ENCODE results near the gene YIPF7.

Gene YIPF7

GRCh38 chr4:44674471-44674870, 23.0 kb upstream of the YIPF7 start:
- TF ChIP-seq ZBTB7A (IDR thresholded peaks at IDR 0.05; ENCODE audit: low read depth) (no peak), RAD21 (IDR thresholded peaks at IDR 0.05; ENCODE audit: low read depth) (no peak), NFIC (IDR thresholded peaks at IDR 0.05) (no peak), EGR1 (IDR thresholded peaks at IDR 0.05) (no peak), TAF1 (IDR thresholded peaks at IDR 0.05; ENCODE audit: low read depth) (no peak), YY1 (IDR thresholded peaks at IDR 0.05; ENCODE audit: low read depth) (no peak), TEAD4 (IDR thresholded peaks at IDR 0.05) (no peak), TCF12 (IDR thresholded peaks at IDR 0.05; ENCODE audit: low read depth) (no peak), FOXM1 (IDR thresholded peaks at IDR 0.05; ENCODE audit: borderline replicate concordance, low read depth) (no peak), CREB1 (IDR thresholded peaks at IDR 0.05; ENCODE audit: low read depth) (no peak), REST (IDR thresholded peaks at IDR 0.05; ENCODE audit: low read depth) (no peak), CEBPB (IDR thresholded peaks at IDR 0.05) (no peak), EP300 (IDR thresholded peaks at IDR 0.05; ENCODE audit: borderline replicate concordance) (no peak)
- TF ChIP-seq, protein P1, sequence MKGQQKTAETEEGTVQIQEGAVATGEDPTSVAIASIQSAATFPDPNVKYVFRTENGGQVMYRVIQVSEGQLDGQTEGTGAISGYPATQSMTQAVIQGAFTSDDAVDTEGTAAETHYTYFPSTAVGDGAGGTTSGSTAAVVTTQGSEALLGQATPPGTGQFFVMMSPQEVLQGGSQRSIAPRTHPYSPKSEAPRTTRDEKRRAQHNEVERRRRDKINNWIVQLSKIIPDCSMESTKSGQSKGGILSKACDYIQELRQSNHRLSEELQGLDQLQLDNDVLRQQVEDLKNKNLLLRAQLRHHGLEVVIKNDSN (IDR thresholded peaks at IDR 0.05), result no peak
- TF ChIP-seq, protein P2, sequence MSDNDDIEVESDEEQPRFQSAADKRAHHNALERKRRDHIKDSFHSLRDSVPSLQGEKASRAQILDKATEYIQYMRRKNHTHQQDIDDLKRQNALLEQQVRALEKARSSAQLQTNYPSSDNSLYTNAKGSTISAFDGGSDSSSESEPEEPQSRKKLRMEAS (IDR thresholded peaks at IDR 0.05), result no peak

DNA sequence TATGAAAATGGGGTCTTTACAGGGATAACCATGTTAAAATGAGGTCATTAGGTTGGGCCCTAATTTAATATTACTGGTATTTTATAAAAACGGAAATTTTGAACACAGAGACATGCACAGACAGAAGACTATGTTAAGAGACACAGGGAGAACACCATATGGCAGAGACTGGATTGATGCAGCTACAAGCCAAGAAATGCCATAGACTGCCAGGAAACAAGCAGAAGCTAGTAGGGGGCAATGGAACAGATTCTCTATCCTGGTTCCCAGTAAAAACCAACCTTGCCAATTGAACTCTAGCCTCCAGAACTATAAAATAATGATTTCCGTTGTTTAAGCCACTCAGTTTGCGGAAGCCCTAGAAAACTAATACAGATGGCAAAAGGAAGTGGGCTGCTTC, 20.2 kb upstream of the YIPF7 start:
- TF ChIP-seq EGR1 (IDR thresholded peaks at IDR 0.05), result no peak
- TF ChIP-seq, protein P2 (IDR thresholded peaks at IDR 0.05), result no peak

- no peak for TF ChIP-seq TEAD4 (IDR thresholded peaks at IDR 0.05)
- TF ChIP-seq YY1 (IDR thresholded peaks at IDR 0.05; ENCODE audit: low read depth), result no peak
- TF ChIP-seq TCF12 (IDR thresholded peaks at IDR 0.05; ENCODE audit: low read depth), result no peak
- TF ChIP-seq, protein P2 (IDR thresholded peaks at IDR 0.05), result no peak
- TF ChIP-seq ZBTB7A (IDR thresholded peaks at IDR 0.05; ENCODE audit: low read depth), result no peak
- no peak for TF ChIP-seq CREB1 (IDR thresholded peaks at IDR 0.05; ENCODE audit: low read depth)
- TF ChIP-seq RAD21 (IDR thresholded peaks at IDR 0.05; ENCODE audit: low read depth), result no peak
- TF ChIP-seq REST (IDR thresholded peaks at IDR 0.05; ENCODE audit: low read depth), result no peak
- TF ChIP-seq, protein P1 (IDR thresholded peaks at IDR 0.05), result no peak
- no peak for TF ChIP-seq FOXM1 (IDR thresholded peaks at IDR 0.05; ENCODE audit: borderline replicate concordance, low read depth)
- TF ChIP-seq EP300 (IDR thresholded peaks at IDR 0.05; ENCODE audit: borderline replicate concordance), result no peak
- TF ChIP-seq TAF1 (IDR thresholded peaks at IDR 0.05; ENCODE audit: low read depth), result no peak
- no peak for TF ChIP-seq EGR1 (IDR thresholded peaks at IDR 0.05)
- TF ChIP-seq CEBPB (IDR thresholded peaks at IDR 0.05), result no peak
- TF ChIP-seq NFIC (IDR thresholded peaks at IDR 0.05), result no peak
Observed at GRCh38 chr4:44670506-44671199, 19.2 kb upstream of the YIPF7 start.

DNA sequence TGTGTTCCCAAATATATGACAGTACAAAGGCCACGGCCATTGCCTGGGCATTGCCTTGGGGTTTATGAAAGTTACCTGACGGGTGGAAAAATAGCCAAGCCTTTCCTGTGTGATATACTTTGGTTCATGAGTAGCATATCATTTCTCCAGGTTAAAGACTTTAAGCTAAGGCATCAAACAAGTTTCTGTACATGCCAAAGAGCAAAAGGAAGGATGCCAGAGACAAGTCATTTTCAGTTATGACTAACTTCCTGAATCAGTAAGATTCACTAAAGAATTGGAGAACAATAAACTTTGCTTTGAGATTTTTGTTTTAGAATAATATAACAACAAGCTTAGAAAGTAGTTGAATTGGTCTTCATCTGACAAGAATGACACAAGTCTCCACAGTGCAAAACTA, 17.1 kb upstream of the YIPF7 start:
- TF ChIP-seq TCF12 (IDR thresholded peaks at IDR 0.05; ENCODE audit: low read depth), result no peak
- no peak for TF ChIP-seq FOXM1 (IDR thresholded peaks at IDR 0.05; ENCODE audit: borderline replicate concordance, low read depth)
- TF ChIP-seq, protein P2 (IDR thresholded peaks at IDR 0.05), result no peak
- TF ChIP-seq ZBTB7A (IDR thresholded peaks at IDR 0.05; ENCODE audit: low read depth), result no peak
- TF ChIP-seq CREB1 (IDR thresholded peaks at IDR 0.05; ENCODE audit: low read depth), result no peak
- TF ChIP-seq, protein P1 (IDR thresholded peaks at IDR 0.05), result no peak
- TF ChIP-seq YY1 (IDR thresholded peaks at IDR 0.05; ENCODE audit: low read depth), result no peak

DNA sequence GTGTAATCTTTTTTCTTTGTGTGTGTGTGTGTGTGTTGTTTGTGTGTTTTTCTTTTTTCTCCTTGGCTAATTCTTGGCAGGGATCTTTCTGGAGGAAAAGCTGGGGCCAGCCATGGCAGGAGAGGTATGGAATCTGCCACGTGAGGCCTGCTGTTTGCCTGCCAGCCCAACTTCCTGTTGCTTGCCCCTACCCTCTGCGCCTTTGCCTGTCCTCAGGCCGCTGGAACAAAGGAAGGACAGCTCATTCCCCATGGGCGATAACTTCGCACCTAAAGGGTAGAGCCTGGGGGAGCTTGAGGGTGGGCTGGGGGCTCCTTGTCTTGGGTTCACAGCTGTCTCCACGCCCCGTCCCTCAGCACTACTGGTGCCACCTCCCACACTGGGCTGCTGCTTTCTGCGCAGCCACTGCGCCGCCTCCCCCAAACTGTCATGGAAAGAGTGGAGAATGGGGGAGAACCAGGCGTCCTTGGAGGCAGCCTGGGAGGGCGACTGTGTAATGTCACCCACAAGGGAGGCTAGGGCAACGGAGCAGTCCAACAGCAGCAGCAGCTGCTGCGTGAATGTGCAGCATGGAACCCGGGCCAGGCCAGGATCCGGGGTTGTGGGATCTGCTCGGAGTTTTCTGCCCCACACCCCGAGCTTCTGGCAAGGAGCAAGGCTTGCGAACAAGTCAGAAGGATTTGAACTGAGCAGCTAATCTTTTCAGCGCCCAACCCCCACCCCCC, 12.3 kb upstream of the YIPF7 start:
- TF ChIP-seq TCF12 (IDR thresholded peaks at IDR 0.05; ENCODE audit: low read depth) (no peak), REST (IDR thresholded peaks at IDR 0.05; ENCODE audit: low read depth) (no peak), YY1 (IDR thresholded peaks at IDR 0.05; ENCODE audit: low read depth) (no peak), NFIC (IDR thresholded peaks at IDR 0.05) (no peak)
